ENCODE measurements around the gene PLBD1.

- TF ChIP-seq POLR2A (IDR thresholded peaks at IDR 0.05; ENCODE audit: extremely low read depth, insufficient read length) (no peak), MYC (IDR thresholded peaks at IDR 0.05; ENCODE audit: low read depth, low read length) (no peak)
- TF ChIP-seq, protein P1, sequence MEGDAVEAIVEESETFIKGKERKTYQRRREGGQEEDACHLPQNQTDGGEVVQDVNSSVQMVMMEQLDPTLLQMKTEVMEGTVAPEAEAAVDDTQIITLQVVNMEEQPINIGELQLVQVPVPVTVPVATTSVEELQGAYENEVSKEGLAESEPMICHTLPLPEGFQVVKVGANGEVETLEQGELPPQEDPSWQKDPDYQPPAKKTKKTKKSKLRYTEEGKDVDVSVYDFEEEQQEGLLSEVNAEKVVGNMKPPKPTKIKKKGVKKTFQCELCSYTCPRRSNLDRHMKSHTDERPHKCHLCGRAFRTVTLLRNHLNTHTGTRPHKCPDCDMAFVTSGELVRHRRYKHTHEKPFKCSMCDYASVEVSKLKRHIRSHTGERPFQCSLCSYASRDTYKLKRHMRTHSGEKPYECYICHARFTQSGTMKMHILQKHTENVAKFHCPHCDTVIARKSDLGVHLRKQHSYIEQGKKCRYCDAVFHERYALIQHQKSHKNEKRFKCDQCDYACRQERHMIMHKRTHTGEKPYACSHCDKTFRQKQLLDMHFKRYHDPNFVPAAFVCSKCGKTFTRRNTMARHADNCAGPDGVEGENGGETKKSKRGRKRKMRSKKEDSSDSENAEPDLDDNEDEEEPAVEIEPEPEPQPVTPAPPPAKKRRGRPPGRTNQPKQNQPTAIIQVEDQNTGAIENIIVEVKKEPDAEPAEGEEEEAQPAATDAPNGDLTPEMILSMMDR (IDR thresholded peaks at IDR 0.05; ENCODE audit: low read depth, low read length), result no peak
These were observed 4.7 kb upstream of the PLBD1 start for GRCh38 chr12:14572401-14572800.

All from NB4 (cell line).